ENCODE measurements around the gene PASK. TPM values are rescaled to one million over a fixed set of nuclear protein-coding genes. Genes with fewer than 3 reads are reported as not detected.

PASK gene
- total RNA-seq, 1 donor from 2014 or later, result 10.5 TPM

DNA sequence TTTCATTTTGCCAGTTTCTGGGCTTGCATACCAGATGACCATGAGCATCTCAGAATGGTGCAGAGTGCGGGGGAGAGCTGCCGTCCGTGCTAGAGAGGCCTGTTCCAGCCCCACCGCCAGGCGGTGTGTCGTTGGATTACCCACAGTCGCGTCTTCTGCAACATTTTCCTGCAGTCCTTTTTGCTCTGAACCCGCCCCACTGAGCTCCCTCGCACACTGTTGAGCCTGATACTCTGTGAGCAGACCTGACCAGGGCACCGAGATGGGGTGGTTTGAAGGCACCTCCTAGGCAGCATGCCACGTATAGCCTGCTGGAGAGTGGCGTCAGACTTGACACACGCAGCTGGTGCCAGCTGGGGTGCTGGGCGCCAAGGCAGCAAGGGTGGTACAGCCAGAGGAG, 19.1 kb upstream of the PASK start:
- TF ChIP-seq, protein P1, sequence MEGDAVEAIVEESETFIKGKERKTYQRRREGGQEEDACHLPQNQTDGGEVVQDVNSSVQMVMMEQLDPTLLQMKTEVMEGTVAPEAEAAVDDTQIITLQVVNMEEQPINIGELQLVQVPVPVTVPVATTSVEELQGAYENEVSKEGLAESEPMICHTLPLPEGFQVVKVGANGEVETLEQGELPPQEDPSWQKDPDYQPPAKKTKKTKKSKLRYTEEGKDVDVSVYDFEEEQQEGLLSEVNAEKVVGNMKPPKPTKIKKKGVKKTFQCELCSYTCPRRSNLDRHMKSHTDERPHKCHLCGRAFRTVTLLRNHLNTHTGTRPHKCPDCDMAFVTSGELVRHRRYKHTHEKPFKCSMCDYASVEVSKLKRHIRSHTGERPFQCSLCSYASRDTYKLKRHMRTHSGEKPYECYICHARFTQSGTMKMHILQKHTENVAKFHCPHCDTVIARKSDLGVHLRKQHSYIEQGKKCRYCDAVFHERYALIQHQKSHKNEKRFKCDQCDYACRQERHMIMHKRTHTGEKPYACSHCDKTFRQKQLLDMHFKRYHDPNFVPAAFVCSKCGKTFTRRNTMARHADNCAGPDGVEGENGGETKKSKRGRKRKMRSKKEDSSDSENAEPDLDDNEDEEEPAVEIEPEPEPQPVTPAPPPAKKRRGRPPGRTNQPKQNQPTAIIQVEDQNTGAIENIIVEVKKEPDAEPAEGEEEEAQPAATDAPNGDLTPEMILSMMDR (IDR thresholded peaks at IDR 0.05), result no peak
- Mint-ChIP-seq H3K4me3 (ENCODE audit: unreplicated experiment) (no peak overlapping the region), H3K27me3 (ENCODE audit: unreplicated experiment) (no peaks in the 10 kb centered on the region), H3K4me1 (ENCODE audit: unreplicated experiment) (peaks cover under 1% of the 10 kb centered on the region), H3K36me3 (ENCODE audit: unreplicated experiment) (peaks cover 42% of the 10 kb centered on the region), H3K27ac (ENCODE audit: unreplicated experiment) (no peak overlapping the region), H3K9me3 (ENCODE audit: unreplicated experiment) (peaks cover 15% of the 10 kb centered on the region)
- no peak for DNase-seq (ENCODE audit: extremely low spot score, unreplicated experiment)

DNA sequence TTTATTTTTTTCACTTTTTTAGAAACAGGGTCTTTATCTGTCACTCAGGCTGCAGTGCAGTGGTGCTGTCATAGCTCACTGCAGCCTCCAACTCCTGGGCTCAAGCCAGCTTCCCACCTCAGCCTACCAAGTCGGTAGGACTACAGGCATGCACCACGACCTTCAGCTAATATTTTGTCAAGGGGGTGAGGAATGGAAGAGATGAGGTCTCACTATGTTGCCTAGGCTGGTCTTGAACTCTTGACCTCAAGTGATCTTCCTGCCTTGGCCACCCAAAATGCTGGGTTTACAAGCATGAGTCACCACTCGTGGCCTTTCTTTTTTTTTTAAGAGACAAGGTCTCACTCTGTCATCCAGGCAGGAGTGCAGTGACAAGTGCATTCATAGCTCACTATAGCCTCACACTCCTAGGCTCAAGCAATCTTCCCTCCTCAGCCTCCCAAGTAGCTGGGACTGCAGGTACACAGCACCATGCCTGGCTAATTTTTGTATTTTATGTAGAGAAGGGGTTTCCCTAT, 14.4 kb upstream of the PASK start:
- Mint-ChIP-seq H3K4me3 (ENCODE audit: unreplicated experiment) (no peak overlapping the region), H3K36me3 (ENCODE audit: unreplicated experiment) (peaks cover 25% of the 10 kb centered on the region), H3K4me1 (ENCODE audit: unreplicated experiment) (peaks cover 9% of the 10 kb centered on the region), H3K9me3 (ENCODE audit: unreplicated experiment) (no peaks in the 10 kb centered on the region), H3K27ac (ENCODE audit: unreplicated experiment) (no peak overlapping the region), H3K27me3 (ENCODE audit: unreplicated experiment) (no peaks in the 10 kb centered on the region)
- DNase-seq (ENCODE audit: extremely low spot score, unreplicated experiment), result no peak
- TF ChIP-seq, protein P1 (IDR thresholded peaks at IDR 0.05), result no peak

DNA sequence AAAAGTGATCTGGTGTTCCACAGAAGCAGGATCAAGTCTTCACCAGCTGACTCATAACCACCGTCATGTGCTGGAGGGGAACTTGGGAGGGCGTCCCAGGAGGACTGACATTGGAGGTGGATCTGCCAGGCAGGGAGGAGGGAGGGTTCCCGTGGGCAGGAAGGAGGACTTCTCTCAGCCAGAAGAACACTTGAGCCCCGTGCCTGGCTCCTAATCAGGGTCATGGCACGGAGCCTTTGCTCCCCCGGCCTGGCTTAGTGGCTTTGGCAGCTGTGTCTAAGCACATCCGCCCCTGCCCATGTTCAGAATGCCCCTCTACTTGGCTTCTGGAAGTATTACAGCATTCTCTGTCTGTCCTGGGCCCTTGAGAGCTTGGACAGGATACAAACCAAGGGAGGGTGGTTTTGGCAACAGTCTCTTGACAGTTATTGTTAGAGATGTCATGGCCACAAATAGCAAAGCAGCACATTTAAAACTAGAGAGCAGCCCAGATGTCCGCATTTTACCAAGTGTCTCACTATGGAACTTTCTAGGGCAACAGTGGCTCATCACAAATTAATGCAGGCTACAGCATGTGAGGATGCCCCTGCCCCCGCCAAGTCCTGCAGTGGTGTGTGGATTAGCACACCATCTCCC, 12.5 kb upstream of the PASK start:
- Mint-ChIP-seq H3K36me3 (ENCODE audit: unreplicated experiment) (peaks cover 25% of the 10 kb centered on the region), H3K4me1 (ENCODE audit: unreplicated experiment) (peaks cover 9% of the 10 kb centered on the region), H3K27ac (ENCODE audit: unreplicated experiment) (peak overlapping the region; percentile 41), H3K9me3 (ENCODE audit: unreplicated experiment) (no peaks in the 10 kb centered on the region), H3K4me3 (ENCODE audit: unreplicated experiment) (no peak overlapping the region), H3K27me3 (ENCODE audit: unreplicated experiment) (no peaks in the 10 kb centered on the region)
- TF ChIP-seq, protein P1 (IDR thresholded peaks at IDR 0.05), result no peak
- no peak for DNase-seq (ENCODE audit: extremely low spot score, unreplicated experiment)

DNA sequence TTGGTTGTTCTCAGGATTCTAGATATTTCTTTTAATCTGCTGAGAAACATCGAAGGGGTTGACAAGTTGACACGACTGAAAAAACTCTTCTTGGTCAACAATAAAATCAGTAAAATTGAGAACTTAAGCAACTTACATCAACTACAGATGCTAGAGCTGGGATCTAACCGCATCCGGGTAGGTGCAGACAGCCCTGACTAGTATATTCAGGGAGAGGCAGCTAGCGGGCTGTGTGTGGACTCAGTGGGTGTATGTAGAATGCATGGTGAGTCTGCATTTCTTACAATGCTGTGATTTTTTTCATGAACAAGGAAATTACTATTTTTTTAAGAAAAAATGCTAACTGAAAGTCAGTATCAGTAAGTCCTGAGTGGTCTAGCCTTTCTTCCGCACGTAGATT, 11.0 kb upstream of the PASK start:
- no peak for DNase-seq (ENCODE audit: extremely low spot score, unreplicated experiment)
- Mint-ChIP-seq H3K27me3 (ENCODE audit: unreplicated experiment) (no peaks in the 10 kb centered on the region), H3K36me3 (ENCODE audit: unreplicated experiment) (peaks cover 18% of the 10 kb centered on the region), H3K4me1 (ENCODE audit: unreplicated experiment) (peaks cover 9% of the 10 kb centered on the region), H3K4me3 (ENCODE audit: unreplicated experiment) (no peak overlapping the region), H3K9me3 (ENCODE audit: unreplicated experiment) (no peaks in the 10 kb centered on the region), H3K27ac (ENCODE audit: unreplicated experiment) (no peak overlapping the region)
- TF ChIP-seq, protein P1 (IDR thresholded peaks at IDR 0.05), result no peak

DNA sequence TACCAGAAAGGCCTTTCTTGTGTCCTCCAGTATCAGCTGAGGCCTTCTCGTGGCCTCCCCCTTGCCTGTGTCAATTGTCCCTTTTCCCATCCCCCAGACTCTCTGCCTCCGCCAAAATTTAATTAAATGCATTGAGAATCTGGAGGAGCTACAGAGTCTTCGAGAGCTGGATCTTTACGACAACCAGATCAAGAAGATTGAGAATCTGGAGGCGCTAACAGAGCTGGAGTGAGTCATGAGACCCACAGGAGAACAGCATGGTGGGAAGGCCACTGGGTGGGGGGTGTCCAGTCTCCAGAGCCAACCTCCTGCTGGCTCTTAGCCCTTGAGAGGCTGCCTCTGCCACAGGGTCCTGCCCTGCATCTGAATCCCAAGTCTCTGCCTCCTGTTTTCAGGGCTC, 9.8 kb upstream of the PASK start:
- Mint-ChIP-seq H3K27ac (ENCODE audit: unreplicated experiment) (no peak overlapping the region), H3K9me3 (ENCODE audit: unreplicated experiment) (no peaks in the 10 kb centered on the region), H3K27me3 (ENCODE audit: unreplicated experiment) (no peaks in the 10 kb centered on the region), H3K36me3 (ENCODE audit: unreplicated experiment) (peaks cover 17% of the 10 kb centered on the region), H3K4me3 (ENCODE audit: unreplicated experiment) (no peak overlapping the region), H3K4me1 (ENCODE audit: unreplicated experiment) (peaks cover 9% of the 10 kb centered on the region)
- TF ChIP-seq, protein P1 (IDR thresholded peaks at IDR 0.05), result no peak
- DNase-seq (ENCODE audit: extremely low spot score, unreplicated experiment), result no peak

Data from osteocyte (in vitro differentiated cells).